Ureter (tissue), 1 donor: Measurements from ENCODE around the gene ENTPD8. TPM values are rescaled to one million over a fixed set of nuclear protein-coding genes. Genes with fewer than 3 reads are reported as not detected.
"Not testable (repeated sequence)": the region's sequence is repeated elsewhere in the genome, so short reads cannot be mapped to it uniquely, and the experiment has no call there.

Experiments used
- DNase-seq: peaks from one replicate; pipeline ENCODE4 v3.0.0-alpha.2; 2020; ENCODE audit warnings: low spot score
- total RNA-seq: library from RNA; stranded (reverse); gene quantifications from one replicate; pipeline ENCODE4 v1.2.4, GENCODE V29; 2023
- donor health status: DM: yes; HTN: yes; CAD: no.

Gene ENTPD8
- total RNA-seq, 1 donor from 2014 or later: not detected

DNA sequence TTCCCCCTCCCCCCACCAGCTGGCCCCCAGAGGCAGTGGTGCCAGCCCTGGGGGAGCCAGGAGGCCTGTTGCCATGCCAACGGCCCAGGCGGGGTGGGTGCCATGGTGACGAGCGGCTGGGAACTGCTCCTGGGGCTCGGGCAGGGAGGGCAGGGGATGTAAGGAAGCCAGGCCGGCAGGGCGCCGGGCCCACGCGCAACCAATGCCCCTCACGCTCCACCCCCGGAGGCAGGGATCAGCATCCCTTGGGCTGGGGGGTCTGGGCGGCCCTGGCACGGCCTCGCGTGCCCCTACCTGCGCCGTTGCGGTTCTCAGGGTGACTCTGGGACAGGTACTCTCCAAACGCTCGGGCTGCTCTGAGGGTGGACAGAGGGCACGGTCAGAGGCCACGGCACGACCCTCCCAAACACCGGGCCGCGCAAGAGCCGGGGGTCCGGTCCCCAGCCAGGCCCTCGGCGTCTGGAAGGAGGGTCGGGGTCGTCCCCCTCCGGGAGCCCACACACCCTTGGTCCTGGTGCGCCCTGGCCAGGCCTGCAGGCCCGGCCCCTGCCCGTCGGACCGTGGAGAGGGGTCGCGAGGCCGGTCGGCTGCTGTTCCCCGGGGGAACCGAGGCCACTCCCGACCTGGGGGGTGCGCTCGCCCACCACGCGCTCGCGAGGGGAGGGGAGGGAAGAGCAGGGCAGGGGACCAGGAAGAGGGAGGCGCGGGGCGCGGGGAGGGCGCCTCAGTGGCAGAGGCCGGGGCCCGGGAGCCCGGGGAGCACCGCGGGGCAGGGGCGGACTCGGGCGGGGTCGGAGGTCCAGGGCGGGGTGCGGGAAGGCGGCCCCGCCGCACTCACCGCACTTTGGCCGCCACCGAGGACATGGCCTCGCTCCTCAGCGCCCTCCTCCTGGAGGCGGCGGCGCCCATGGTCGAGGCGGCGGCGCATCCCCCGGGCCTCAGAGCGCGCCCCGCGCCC is 17.3 kb upstream of the ENTPD8 start:
- peak; percentile 45 for DNase-seq

GRCh38 chr9:137457406-137458193 is 16.4 kb upstream of the ENTPD8 start:
- no peak for DNase-seq

DNA sequence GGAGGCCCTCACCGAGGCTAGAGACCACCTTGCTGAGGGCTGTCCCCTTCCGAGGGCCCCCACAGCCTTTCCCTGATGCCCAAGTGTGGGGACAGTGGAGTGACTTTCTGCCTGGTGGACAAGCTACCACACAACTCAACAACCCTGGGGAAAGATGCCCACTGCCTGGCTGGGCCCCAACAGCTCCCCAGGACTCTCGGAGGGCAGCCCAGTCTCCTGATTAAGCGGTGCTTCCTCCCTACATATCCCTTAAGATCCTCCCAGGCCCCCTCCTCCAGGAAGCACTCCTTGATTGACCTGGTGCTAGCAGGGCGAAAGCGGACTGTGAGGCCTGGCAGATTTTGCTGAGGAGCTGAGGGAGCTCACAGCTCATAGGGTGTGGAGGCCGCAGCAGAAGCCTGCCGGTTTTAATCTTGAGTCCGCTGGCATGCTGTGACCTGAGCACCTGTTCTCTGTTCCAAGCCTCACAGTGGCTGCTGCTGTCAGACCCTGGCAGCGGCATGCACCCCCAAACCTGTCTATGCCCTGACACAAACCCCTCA is 15.8 kb upstream of the ENTPD8 start:
- no peak for DNase-seq

DNA sequence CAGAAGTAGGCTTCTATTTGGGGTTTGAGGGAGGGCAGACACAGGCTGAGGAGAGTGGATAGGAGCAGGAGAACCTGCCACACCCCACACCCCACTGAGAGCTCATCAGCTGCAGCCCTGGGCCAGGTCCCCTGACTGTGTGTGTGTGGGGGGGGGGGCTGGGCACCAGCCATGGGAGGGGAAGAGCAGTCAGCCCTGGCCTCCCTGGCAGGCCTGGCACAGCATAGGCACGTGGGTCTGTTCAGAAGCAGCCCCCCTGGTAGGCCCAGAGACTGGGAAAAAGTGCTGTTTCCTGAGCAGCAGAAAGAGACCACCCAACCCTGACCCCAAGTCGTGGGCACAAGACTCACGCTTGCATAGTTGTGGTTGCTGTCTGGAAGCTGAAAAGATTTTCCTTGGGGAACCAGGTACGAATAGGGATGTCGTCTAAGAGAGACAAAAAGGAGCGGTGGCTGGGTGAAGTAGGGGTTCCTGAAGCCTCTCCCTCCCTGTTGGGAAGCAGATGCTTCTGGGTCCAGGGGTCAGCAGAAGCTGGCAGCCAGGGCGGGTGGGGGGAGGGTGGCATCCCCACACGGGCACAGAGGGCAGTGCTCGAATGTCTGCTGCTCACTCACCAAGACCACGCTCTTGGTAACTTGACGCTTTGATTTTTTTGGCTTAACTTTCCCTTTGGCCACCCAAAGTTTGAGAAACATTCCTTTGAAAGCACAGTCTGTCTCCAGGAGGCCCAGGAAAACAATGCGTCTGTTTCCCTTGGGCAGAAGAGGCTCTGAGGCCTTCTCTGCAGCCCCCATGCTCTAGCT is 15.1 kb upstream of the ENTPD8 start:
- no peak for DNase-seq

DNA sequence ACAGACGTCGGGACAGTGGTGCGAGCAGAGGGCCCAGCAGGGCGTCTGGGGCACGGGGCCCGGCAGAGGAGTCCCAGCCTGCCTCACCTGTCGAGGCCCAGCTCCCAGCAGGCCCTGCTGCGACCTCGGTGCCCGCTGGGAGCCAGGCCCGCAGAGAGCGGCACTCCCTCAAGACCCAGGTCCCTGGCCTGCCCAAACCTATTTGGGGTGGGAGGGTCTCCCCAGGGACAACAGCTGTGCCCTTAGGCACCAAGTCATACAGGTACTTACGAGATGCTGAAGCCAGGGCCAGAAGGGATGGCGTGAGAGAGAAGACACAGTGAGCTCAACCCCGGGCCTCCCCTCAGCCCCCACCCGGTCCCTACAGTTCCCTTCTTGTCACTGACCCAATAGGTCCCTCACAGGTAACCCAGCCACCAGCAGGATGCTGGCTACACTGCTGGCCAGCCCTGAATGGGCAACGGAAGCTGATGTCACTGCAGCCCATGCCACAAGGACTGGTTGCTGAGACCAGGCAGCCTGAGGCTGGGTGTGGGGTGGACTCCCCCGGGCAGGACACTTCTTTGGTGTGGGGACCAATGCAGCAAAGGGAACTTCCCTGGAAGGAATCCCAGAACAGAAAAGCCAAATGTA is 14.3 kb upstream of the ENTPD8 start:
- DNase-seq: no peak

GRCh38 chr9:137454597-137455358 is 13.6 kb upstream of the ENTPD8 start:
- no peak for DNase-seq

GRCh38 chr9:137454145-137454596 is 13.0 kb upstream of the ENTPD8 start:
- DNase-seq: peak; percentile 77

GRCh38 chr9:137453643-137454081 is 12.5 kb upstream of the ENTPD8 start:
- DNase-seq: peak; percentile 83

DNA sequence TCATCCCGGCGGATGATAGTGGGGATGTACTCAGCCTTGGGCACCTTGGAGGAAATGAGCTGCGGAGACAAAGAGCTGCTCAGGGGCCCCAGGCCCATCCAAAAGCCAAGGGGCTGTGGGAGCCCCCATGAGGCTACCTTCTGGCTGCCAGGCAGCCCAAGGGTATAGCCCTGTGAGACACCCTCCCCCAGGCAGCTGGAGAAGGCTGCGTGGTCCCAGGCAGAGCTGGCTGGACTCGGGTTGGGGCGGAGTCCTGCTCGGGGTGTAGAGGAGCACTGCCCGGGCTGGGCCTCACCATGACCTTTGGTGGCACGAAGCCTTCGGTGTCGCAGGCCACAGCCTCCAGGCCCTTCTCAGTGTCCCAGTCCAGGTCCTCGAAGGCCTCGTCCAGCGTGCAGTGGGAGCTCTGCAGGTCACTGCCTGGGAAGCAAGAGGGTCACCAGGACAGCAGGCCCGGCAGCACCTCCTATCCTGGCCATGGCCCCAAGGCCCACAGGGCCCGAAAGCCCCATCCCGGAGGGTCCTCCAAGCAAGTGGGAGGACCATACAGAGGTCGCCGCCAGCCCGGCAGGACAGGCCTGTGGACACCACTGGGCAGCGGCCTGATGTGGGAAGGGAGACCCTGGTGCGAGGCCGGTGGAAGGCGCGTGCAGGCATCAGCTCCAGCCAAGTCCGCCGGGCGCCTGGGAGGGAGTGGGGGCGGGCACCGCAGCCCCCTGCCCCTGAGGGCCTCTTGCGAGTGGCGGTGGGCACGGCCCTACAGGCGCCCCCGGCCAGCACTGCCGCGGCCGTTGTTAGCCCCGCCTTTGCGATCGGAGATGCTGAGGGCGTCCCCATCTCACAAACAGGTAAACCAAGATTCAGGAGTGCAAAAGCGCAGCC is 11.8 kb upstream of the ENTPD8 start:
- no peak for DNase-seq

GRCh38 chr9:137452006-137452760 is 11.0 kb upstream of the ENTPD8 start:
- DNase-seq: no peak

- DNase-seq: not testable (repeated sequence)
Observed at GRCh38 chr9:137451264-137452005, 10.3 kb upstream of the ENTPD8 start.

DNA sequence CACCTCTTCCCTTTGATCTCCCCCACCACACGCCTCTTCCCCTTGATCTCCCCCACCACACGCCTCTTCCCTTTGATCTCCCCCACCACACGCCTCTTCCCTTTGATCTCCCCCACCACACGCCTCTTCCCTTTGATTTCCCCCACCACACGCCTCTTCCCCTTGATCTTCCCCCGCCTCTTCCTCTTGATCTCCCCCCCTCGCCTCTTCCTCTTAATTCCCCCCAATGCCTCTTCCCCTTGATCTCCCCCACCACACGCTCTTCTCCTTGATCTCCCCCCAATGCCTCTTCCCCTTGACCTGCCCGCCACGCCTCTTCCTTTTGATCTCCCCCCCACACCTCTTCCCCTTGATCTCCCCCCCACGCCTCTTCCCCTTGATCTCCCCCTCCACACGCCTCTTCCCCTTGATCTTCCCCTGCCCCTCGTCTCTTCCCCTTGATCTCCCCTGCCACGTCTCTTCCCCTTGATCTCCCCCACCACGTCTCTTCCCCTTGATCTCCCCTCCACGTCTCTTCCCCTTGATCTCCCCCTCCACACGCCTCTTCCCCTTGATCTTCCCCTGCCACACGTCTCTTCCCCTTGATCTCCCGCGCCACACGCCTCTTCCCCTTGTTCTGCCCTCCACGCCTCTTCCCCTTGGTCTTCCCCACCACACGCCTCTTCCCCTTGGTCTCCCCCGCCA is 9.5 kb upstream of the ENTPD8 start:
- not testable (repeated sequence) for DNase-seq

GRCh38 chr9:137449931-137450538 is 8.9 kb upstream of the ENTPD8 start:
- no peak for DNase-seq

DNA sequence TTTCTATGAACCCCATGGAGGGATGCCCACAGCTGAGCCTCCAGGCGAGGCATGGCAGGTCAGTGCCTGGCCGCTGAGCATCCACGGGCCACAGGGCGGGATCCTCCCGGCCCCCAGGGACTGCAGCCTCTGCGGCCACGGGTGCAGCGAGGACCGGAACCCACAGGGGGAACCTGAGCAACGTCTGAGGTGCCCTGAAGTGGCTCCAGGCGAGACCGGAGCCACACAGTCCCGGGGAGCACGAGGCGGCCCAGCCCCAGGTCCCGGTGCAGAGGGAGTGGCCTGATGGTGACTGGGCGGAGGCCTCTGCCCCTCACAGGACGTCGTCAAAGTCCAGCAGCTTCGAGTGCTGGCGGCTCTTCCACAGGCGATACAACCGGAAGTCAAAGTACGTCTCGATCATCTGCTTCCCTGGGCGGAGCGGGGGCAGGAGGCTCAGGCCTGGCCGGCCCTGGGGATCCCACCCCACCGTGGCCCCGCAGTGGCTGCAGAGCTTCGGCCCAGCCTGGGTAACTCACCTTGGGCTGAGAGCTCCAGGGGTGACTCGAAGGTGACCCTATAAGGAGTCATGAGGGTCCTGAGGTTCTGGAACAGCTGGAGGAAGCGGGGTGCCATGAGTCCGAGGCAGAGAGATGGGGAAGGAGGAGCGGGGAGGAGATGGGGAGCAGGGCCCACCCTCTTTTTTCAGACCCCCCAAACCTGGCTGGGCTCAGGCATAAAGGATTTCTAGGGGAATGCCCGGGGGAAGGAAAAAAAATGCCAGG is 8.1 kb upstream of the ENTPD8 start:
- DNase-seq: no peak

- no peak for DNase-seq
Observed at GRCh38 chr9:137448602-137448962, 7.4 kb upstream of the ENTPD8 start.
